Cardiac ventricle fibroblast (primary cell): ENCODE measurements around the gene EMB. TPM values are rescaled to one million over a fixed set of nuclear protein-coding genes. Genes with fewer than 3 reads are reported as not detected.

Experiments used
- total RNA-seq: library from RNA; depleted of rRNA; stranded (reverse); fragments of >200 nt; gene quantifications from 2 replicates; pipeline ENCODE4 v1.2.3, GENCODE V29; 2015

Gene EMB, protein sequence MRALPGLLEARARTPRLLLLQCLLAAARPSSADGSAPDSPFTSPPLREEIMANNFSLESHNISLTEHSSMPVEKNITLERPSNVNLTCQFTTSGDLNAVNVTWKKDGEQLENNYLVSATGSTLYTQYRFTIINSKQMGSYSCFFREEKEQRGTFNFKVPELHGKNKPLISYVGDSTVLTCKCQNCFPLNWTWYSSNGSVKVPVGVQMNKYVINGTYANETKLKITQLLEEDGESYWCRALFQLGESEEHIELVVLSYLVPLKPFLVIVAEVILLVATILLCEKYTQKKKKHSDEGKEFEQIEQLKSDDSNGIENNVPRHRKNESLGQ
- 0.44 and 1.0 TPM in 2 replicates for total RNA-seq

DNA sequence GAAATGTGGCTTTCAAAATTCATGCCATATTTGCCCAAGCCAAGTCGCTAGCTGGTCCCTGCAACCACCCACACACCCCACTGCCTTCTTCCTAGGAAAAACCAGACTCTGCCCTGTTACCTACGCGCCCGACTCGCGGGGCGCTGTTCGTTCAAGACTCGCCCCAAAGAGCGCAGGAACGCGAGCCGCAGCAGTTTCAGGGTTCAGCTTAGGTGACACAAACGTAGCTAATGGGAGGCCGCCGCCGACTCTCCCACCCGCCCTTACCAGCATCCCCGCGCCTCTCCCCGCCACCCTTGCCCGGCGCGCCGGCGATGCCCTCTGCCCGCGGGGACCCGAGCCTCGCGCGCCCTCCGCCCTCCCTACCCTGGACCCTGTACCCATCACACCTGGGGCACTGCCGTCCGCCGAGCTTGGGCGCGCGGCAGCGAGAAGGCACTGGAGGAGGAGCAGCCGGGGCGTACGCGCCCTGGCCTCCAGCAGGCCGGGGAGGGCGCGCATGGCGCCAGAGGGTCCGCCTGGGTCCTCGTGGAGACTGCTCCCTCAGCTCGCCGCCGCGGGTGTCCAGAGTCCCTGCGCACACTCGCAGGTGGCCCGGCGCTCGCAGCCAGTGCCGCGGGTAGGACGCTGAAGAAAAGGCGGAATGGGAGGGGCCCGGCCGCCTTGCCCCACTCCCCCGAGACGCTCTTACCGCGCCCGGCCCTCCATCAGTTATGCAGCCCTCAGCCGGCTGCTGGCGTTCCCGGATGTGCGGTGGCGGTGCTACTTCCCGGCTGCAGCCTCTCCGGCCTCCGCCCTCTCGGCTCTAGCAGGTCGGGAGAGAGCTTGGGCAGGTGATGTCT is at the start of gene EMB:
TSS of gene EMB (minus strand) at position 638 of the 842 bp plus-strand sequence. CDS start at position 501, 137 bp downstream.

Other genes with a start within 250 kb of the EMB start
- gene PARP8, start 225.3 kb upstream of the EMB start, total RNA-seq: 6.1 and 6.3 TPM in 2 replicates